ENCODE measurements around the gene ELP4. TPM values are rescaled to one million over a fixed set of nuclear protein-coding genes. Genes with fewer than 3 reads are reported as not detected.

ELP4 gene
- total and polyA plus RNA-seq, 9 of the 15 experiments (the other 6 are each of a cell fraction or from before 2014, with no cell fraction given) = 24.1 to 60.3 (median 38.7) TPM

- TF ChIP-seq MGA (IDR thresholded peaks at IDR 0.05) (no peak), ATF6 (CRISPR knock-in tag; IDR thresholded peaks at IDR 0.05) (no peak), MXD1 (CRISPR knock-in tag; IDR thresholded peaks at IDR 0.05; ENCODE audit: borderline replicate concordance, poor library complexity, severe bottlenecking) (no peak), FOXM1 (IDR thresholded peaks at IDR 0.05; ENCODE audit: low read depth) (no peak), FOXM1 (CRISPR knock-in tag; IDR thresholded peaks at IDR 0.05; ENCODE audit: low read depth) (no peak)
Measured at GRCh38 chr11:31478223-31478590, 31.4 kb upstream of the ELP4 start (continued).

Data from K562 (cell line).